DMS79 (cell line): ENCODE measurements around the gene CNRIP1.
"Not testable (repeated sequence)": the region's sequence is repeated elsewhere in the genome, so short reads cannot be mapped to it uniquely, and the experiment has no call there.

ENCODE experiments used
- DNase-seq: peaks from one replicate; lab custom pipeline; 2025; lab: John Stamatoyannopoulos, UW

Gene CNRIP1

GRCh38 chr2:68319398-68320117 lies at the start of gene CNRIP1:
Gene CNRIP1, minus strand, starts transcription at chr2:68319949. Its CDS starts 549 bp downstream, at chr2:68319400.
- peak; percentile 56 for DNase-seq

DNA sequence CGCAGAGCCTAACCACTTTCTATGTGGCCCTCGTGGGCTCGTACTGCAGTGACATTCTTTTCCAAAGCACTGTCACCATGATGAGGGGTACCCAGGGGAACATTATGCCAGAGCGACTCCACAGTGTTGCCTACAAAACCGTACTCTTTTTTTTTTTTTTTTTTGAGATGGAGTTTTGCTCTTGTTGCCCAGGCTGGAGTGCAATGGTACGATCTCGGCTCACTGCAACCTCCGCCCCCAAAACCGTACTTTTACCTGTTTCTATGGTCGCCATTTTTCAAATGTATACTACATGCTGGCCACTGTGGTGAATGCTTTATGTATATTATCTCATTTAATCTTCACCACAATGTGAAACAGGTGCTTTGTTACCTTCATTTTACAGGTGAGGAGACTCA lies 49.6 kb upstream of the CNRIP1 start:
- no peak for DNase-seq

GRCh38 chr2:68368654-68369336 lies 49.0 kb upstream of the CNRIP1 start:
- DNase-seq = peak; percentile 69

- DNase-seq = no peak
Measured at GRCh38 chr2:68367953-68368653, 48.4 kb upstream of the CNRIP1 start.

GRCh38 chr2:68366083-68366560 lies 46.4 kb upstream of the CNRIP1 start:
- DNase-seq = no peak

DNA sequence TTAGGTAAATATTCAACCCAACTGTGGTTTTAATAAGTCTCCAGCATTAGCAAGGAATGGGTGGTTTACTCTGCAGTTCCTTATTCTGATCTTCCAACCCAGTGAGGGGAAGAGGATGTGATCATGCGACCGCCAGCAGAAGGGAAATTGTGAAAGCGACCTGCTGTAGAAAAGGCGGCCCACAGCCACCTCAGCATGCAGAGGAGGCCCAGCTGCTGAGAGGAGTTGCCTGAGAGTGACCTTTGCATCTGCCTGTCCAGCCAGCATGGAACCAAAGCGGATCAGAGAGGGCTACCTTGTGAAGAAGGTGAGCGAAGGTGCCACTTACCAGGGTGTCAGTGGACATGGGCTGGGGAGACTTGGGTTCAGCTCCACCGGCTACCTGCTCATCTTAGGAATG lies 45.3 kb upstream of the CNRIP1 start, which contains the start of gene PLEK:
TSS of gene PLEK (plus strand) at position 196 of the 400 bp plus-strand sequence. CDS start at position 266, 70 bp downstream.
- DNase-seq = no peak

DNA sequence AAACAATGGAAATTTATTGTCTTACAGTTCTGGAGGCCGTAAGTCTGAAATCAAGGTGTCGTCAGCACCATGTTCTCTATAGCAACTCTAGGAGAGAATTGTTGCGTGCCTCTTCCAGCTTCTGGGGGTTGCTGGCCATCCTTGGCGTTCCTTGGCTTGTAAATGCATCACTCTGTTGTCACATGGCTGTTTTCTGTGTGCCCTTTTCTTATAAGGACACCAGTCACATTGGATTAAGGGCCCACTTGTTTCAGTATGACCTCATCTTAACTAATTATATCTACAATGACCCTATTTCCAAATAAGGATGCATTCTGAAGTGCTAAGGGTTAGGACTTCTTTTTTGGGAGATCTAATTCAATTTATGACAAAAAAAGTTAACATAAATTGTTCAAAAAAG lies 44.0 kb upstream of the CNRIP1 start:
- DNase-seq = no peak

GRCh38 chr2:68362749-68363148 lies 43.0 kb upstream of the CNRIP1 start:
- no peak for DNase-seq

GRCh38 chr2:68362069-68362468 lies 42.3 kb upstream of the CNRIP1 start:
- peak; percentile 2 for DNase-seq

DNA sequence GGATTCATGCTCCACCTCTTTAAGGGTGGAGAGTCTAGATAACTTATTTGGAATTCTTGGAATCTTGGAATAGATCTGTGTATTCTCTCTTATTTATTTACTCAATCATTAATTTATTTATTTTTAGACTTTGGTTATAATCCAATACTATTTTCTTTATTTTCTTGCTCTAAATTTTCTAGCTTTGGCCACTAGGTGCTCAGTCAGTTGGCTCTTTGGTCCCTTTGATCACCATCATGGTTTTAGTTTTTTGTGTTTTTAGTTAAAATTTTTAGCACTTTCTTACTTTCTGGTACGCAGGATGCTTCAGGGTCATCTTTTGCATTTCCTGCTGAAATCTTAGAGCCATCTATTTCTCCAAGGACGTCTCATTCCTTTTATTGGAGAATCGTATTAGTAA lies 40.1 kb upstream of the CNRIP1 start:
- no peak for DNase-seq

DNA sequence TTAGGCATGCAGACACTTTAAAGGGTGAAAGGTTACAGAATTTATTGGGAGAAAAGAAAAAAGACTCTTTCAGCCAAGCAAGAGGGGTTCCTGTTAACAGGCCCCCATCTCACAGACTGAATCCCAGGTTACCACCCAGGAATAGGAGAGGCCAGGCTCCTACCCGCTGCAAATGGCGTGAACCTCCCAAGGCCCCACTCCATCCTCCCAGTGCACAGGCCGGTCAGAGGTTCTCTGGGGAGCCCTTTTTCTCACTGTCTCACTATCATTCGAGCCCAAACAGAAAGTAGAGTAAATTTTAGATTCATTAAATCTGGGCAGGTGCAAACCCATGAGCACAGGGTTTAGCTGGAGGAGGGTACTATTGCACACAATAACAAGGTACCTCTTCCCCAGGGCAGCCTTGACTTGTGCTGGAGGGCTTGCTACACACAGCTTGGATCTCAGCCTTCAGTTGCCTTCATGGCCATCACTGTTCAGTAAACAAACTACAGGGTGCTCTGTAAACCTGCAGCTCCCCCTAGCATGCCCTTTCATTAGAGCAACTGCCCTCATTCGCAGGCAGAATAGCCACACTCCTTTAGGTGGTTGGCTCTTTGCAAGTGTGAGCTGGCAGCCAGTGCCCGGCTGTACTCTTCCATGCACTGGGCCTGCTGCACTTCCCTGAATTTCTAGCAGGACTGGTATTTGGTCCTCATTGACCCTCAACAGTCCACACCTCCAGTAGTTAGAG lies 38.0 kb upstream of the CNRIP1 start:
- no peak for DNase-seq

DNA sequence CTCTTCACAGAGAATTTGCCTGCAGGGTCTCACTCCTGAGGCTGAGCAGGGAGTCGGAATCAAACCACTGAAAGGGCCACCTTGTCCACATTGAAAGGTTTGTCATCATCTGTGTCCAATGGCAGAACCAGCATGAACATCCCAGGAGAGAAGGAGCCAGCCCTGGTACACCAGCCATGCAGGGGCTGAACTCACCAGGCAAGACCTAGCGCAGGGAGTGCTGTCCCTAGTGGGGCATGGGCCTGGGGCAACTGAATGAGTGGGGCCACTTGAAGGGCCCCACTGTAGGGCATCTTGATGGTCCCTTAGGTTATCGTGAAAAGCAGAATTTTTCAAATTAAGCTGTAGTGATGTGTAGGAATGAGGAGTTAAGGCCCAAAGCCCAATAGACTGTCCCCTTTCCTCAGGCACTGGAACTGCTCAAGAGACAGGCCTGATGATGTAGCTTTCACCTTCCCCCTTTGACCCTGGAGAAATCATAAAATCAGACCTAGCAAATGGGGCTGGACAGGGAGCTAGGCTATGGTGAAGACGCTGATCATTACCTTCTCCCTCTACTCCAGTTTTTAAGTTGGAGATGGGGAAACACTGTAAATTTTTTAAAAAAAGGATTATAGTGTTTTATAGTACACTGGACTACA lies 37.0 kb upstream of the CNRIP1 start:
- DNase-seq = no peak

DNA sequence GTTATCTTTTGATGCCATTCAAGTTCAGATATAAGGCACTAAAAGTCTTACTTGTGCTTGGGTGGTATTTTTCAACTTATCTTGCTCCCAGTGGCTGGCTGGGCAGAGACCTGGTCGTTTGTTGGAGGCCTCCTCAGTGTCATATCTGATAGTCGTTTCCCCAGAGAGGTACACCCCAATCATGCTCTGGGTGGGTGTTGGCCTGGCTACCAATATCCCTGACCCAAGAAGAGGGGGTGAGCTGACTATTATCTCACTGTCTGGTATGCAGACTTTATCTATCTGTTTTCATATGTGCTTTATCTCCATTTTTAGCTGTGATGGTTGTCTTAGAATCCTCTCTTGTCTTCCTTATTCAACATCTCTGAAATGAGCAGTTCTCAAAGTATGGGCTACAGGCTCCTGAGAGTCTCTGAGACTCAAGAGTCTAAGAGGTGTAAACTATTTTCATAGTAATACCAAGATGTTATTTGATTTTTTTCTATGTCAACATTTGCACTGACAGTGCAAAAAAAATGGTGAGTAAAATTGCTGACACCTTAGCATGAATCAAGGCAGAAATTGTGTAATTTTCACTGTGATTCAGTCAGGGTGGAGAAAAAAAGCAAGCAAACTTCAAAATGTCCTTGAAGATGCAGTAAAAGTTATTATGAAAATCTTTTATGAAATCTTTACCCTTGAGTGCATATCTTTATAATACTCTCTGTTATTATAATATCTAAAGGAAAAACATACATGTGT lies 33.1 kb upstream of the CNRIP1 start:
- no peak for DNase-seq

GRCh38 chr2:68351997-68352396 lies 32.2 kb upstream of the CNRIP1 start:
- DNase-seq = no peak

- DNase-seq = not testable (repeated sequence)
Measured at GRCh38 chr2:68349091-68349490, 29.3 kb upstream of the CNRIP1 start.

DNA sequence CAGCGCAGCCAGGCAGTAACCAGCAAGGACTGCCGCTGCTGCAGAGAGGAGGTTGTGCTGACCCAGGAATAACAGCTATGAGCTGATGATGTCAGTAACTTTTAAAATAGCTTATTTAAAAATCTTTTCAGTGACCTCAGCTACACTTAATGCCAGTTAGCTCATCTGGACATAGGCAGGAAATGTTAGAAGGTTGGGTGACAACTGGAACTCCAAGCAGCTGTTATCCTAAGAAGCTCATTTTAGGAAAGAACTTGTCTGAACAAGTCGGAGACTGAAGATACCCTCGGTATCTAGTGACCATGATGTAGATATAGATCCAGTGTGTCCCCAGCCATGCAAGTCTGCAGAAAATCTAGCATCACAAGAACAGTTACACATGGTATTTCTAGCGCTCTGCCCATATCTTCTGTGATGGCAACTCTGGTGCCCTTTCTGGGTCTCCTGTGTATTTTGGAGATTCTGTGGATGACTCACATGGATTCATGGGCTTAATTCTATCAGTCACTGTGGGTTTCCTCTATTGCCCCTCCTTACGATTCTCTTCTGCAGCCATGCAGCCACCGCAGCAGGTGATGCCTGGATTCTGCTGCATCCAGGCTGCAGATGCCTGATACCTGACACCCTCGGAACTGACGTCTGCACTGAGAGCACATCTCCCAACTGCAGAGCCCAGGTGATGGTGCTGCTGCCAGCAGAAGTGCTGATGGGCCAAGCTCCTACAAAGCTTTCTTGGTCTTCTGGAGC lies 25.6 kb upstream of the CNRIP1 start:
- no peak for DNase-seq

DNA sequence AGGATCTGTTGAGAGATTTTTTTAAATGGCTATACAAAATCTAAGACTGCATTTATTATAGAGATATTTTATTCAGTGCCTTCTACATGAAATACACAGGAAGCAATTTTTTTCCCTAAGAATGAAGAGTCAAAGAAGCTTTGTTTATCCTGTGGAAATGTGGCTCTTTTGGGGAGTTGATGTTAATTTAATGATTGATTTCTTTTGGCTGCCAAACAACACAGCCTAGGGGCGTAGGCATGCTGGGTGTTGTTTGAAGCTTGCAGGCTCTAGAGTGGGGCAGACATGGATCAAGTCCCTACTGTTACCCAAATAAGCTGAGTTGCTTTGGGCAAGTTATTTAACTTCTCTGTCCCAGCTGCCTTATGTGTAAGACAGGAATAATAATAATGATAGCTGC lies 24.3 kb upstream of the CNRIP1 start:
- DNase-seq = no peak

DNA sequence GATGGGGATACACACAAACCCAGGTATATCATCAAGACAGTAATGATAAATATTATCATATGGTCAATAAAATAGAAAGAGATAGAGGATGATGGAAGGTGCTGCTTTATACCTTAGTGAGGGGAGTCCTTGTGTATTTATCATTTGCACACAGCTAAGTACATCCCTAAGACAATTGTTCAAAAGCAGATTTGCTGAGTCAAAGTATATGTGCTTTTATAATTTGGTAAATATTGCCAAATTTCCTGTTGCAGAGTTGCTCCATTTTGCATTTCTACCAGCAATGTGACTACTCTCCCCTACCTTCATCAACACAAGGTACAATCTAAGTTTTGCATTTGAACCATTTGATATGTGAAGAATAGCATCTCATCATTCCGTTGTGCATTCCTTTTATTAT lies 22.7 kb upstream of the CNRIP1 start:
- no peak for DNase-seq

GRCh38 chr2:68341583-68341982 lies 21.8 kb upstream of the CNRIP1 start:
- no peak for DNase-seq

DNA sequence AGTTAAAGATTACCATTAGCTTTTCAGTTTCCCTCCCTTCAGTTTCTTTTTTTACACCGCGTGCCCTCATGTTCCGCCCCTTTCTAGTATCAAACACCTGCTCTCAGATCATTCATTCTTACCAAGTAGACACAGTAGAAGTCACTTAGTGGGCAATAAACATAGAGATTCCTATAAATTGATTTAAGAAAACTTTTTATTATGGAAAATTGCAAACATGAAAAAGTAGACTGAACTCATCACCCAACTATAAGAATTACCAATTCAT lies 21.2 kb upstream of the CNRIP1 start:
- DNase-seq = no peak
